Measurements from ENCODE around the gene CDH5. TPM values are rescaled to one million over a fixed set of nuclear protein-coding genes. Genes with fewer than 3 reads are reported as not detected.

The CDH5 gene
- polyA plus RNA-seq, 1 donor (not counting 4 experiments of a cell fraction or from before 2014, with no cell fraction given) = 0.05 TPM

- Histone ChIP-seq H4K20me1 (ENCODE audit: control insufficient read depth, extremely low read depth, insufficient read depth, low read length) (no peaks in the 10 kb centered on the region), H3K79me2 (ENCODE audit: control insufficient read depth, insufficient read depth, low read length) (no peaks in the 10 kb centered on the region), H2AFZ (ENCODE audit: control insufficient read depth, low read length) (no peak overlapping the region), H3K4me3 (ENCODE audit: control insufficient read depth in 2 of 3, extremely low read depth in 1 of 3, insufficient read depth in 2 of 3, low read depth in 1 of 3, low read length in 3 of 3) (no peak overlapping the region), H3K27ac (ENCODE audit: control insufficient read depth, insufficient read depth, low read length) (no peak overlapping the region), H3K9me1 (ENCODE audit: control insufficient read depth, extremely low read depth, insufficient read depth, low read length) (no peaks in the 10 kb centered on the region), H3K27me3 (ENCODE audit: control insufficient read depth, extremely low read depth, insufficient read depth, low read length) (peaks cover 5% of the 10 kb centered on the region), H3K4me2 (ENCODE audit: control insufficient read depth, extremely low read depth, insufficient read depth, low read depth, low read length) (no peak overlapping the region), H3K9me3 (ENCODE audit: control insufficient read depth, low read depth, low read length) (no peaks in the 10 kb centered on the region), H3K4me1 (ENCODE audit: control insufficient read depth, extremely low read depth, insufficient read depth, low read length) (peaks cover 6% of the 10 kb centered on the region), H3K36me3 (ENCODE audit: control insufficient read depth in 2 of 2, extremely low read depth in 1 of 2, insufficient read depth in 2 of 2, low read length in 2 of 2) (no peaks in the 10 kb centered on the region), H3K9ac (ENCODE audit: control insufficient read depth, extremely low read depth, insufficient read depth, low read length) (no peak overlapping the region)
- TF ChIP-seq EZH2 (IDR thresholded peaks at IDR 0.05; ENCODE audit: low read length) (no peak), CTCF (optimal IDR thresholded peaks at IDR 0.05 in 1 of 3, IDR thresholded peaks at IDR 0.05 in 1 of 3, conservative IDR thresholded peaks at IDR 0.05 in 1 of 3; ENCODE audit: extremely low read depth in 1 of 3, insufficient read depth in 2 of 3, low read length in 3 of 3) (no peak)
- FAIRE-seq (no peak), DNase-seq (ENCODE audit: low read depth, low spot score) (no peak)
- dilution Hi-C loops (cut with MboI; ENCODE audit: extremely low pct_ligation_motif_present, low sequenced_read_pairs) = no loop called here
Observed at GRCh38 chr16:66437391-66437945, 71.0 kb downstream of the CDH5 start.

- no peak overlapping the region for H3K9ac ChIP-seq (ENCODE audit: control insufficient read depth, extremely low read depth, insufficient read depth, low read length)
- H3K79me2 ChIP-seq (ENCODE audit: control insufficient read depth, insufficient read depth, low read length) = no peaks in the 10 kb centered on the region
- no peak for FAIRE-seq
- H3K4me3 ChIP-seq (ENCODE audit: control insufficient read depth in 2 of 3, extremely low read depth in 1 of 3, insufficient read depth in 2 of 3, low read depth in 1 of 3, low read length in 3 of 3) = no peak overlapping the region
- no peak for DNase-seq (ENCODE audit: low read depth, low spot score)
- H3K27me3 ChIP-seq (ENCODE audit: control insufficient read depth, extremely low read depth, insufficient read depth, low read length) = peaks cover 5% of the 10 kb centered on the region
- H3K36me3 ChIP-seq (ENCODE audit: control insufficient read depth in 2 of 2, extremely low read depth in 1 of 2, insufficient read depth in 2 of 2, low read length in 2 of 2) = no peaks in the 10 kb centered on the region
- H3K9me1 ChIP-seq (ENCODE audit: control insufficient read depth, extremely low read depth, insufficient read depth, low read length) = no peaks in the 10 kb centered on the region
- TF ChIP-seq EZH2 (IDR thresholded peaks at IDR 0.05; ENCODE audit: low read length) = no peak
- TF ChIP-seq CTCF (optimal IDR thresholded peaks at IDR 0.05 in 1 of 3, IDR thresholded peaks at IDR 0.05 in 1 of 3, conservative IDR thresholded peaks at IDR 0.05 in 1 of 3; ENCODE audit: extremely low read depth in 1 of 3, insufficient read depth in 2 of 3, low read length in 3 of 3) = no peak
- H3K9me3 ChIP-seq (ENCODE audit: control insufficient read depth, low read depth, low read length) = no peaks in the 10 kb centered on the region
- no peaks in the 10 kb centered on the region for H4K20me1 ChIP-seq (ENCODE audit: control insufficient read depth, extremely low read depth, insufficient read depth, low read length)
- dilution Hi-C loops (cut with MboI; ENCODE audit: extremely low pct_ligation_motif_present, low sequenced_read_pairs) = no loop called here
- H3K4me1 ChIP-seq (ENCODE audit: control insufficient read depth, extremely low read depth, insufficient read depth, low read length) = peaks cover 6% of the 10 kb centered on the region
- no peak overlapping the region for H3K4me2 ChIP-seq (ENCODE audit: control insufficient read depth, extremely low read depth, insufficient read depth, low read depth, low read length)
- no peak overlapping the region for H2AFZ ChIP-seq (ENCODE audit: control insufficient read depth, low read length)
- H3K27ac ChIP-seq (ENCODE audit: control insufficient read depth, insufficient read depth, low read length) = no peak overlapping the region
Observed at GRCh38 chr16:66438536-66438935, 72.0 kb downstream of the CDH5 start.

All from keratinocyte (primary cell).